ENCODE measurements around the gene RAI1.
A peak's percentile ranks its signal among the peaks of the same experiment; 100 is the strongest.

The RAI1 gene

DNA sequence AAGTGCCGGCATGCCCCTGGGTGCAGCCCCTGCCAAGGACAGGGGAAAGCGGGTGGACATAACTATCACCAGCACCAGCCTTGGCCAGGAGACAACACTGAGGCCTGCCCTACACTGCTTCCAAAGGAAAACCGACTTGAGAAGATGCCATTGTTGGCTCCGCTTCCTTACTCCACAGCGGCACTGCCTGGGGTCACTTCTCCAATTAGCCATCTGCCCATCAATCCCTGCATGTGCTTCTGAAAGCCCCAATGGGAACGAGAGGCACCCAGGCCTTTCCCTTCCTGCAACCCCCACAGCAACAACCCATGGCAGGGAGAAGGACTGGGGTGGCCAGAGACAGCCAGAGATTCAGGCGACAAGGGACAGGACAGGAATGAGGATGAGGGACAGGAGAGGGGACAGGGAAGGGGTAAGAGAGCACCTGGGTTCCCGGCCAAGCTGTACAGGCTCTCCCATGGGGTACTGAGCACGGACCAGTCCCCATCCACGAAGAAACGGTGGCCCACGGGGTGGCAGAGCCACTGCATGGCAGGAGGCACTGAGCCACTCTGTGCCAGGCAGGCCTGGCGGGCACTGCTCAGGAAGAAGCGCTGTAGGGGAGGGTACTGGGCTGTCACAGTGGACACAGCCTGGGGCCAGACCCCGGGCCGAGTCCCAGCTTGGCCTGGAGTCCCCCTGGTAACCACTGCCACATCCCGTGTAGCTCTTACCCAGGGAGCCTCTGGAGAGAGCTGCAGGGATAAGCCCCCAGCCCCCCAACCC is 134.4 kb downstream of the RAI1 start:
- no peak for DNase-seq (ENCODE audit: low read depth in 2 of 2)

DNA sequence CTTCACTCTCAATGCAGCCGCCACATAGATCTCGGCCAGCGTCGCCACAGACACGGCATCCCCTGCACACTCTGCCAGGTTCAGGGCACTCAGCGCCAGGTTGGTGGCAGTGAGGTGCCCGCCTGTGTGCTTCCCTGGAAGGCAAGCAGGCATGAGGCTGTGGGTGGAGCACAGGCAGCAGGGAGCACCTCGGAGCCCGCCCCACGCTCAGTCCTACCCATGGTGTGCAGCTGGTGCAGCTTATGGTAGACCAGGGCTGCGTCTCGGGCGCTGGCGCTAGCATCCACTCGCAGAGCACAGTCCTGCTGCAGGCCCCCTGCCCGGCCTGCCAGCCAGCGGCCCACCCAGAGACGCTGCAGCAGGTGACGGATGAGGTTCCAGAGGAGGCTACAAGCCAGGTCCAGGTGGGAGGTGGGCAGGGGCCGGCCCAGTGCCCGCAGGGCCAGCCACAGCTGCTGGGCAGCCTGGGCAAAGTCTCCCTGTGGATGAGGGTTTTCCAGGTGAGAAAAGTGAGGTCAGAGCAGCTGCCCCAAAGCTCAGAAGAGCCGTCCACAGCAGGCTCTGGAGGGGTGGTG is 135.1 kb downstream of the RAI1 start:
- no peak for DNase-seq (ENCODE audit: low read depth in 2 of 2)

DNA sequence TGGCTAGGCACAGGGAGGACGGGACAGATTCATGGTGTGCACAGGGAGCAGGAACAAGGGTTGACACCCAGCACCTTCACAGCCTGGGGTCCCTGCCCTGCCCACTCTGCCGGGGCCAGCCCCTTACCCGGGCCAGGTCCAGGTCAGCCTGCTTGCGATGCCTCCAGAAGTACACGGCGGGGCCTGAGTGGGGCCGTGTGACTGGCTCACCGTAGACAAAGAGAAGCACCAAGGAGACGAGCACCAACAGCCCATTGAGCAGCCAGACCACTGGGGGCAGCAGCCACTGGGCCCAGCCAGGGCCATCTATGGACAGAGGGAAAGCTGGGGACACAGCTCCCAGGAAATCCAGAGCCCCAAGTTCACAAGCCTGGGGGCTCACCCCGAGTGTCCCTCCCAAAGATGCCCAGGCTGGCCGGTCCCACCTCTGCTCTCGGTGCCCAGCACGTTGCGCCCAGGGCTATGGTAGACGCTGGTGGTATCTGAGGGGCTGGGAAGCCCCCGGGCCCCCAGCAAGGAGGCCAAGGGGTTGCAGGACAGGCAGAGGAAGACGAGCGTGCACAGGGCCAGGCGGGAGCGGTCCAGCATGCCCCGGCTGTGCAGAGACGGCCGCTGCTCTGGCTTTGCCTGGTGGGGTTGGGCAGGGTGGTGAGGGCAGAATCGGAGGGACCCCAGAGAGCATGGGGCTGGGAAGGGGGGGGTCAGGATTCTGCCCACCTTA is 135.7 kb downstream of the RAI1 start:
- no peak for DNase-seq (ENCODE audit: low read depth in 2 of 2)

DNA sequence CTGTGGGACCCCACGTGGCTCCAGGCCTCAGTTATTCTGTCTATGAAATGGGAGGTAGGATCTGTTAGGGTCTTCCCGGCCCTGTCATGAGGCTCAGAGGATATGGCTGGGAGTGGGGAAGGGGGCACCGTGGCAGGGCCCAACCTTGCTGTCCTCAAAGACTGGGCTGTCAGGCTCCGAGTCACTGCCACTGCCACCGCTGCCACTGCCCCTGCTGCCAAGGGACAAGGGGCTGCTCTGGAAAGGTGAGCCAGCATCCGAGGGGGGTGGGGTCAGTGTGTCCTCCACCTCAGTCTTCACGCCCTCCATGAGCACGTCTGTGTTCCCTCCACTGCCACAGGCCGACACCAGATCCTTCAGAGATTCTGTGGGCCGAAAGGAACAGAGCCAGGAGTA is 136.3 kb downstream of the RAI1 start:
- no peak for DNase-seq (ENCODE audit: low read depth in 2 of 2)

DNA sequence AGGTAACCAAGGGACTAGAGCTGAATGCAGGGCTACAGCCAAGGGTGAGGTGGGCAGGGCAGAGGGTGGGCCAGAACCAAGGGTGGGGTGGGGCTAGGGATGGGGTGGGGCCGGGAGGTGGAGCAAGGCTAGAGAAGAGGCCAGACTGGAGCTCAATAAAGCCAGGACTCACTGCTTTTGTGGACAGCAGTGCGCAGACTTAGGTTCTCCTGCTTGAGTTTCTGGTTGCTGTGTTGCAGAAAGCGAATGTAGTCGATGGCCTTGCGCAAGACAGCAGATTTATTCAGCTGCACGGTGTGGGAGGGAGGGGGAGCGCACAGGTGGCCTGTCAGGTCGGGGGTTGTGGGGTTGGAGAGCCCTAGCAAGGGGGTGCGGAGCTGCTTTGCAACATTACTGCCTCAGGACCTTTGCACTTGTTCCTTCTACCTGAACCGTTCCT is 136.8 kb downstream of the RAI1 start:
- DNase-seq (ENCODE audit: low read depth in 2 of 2) = no peak

DNA sequence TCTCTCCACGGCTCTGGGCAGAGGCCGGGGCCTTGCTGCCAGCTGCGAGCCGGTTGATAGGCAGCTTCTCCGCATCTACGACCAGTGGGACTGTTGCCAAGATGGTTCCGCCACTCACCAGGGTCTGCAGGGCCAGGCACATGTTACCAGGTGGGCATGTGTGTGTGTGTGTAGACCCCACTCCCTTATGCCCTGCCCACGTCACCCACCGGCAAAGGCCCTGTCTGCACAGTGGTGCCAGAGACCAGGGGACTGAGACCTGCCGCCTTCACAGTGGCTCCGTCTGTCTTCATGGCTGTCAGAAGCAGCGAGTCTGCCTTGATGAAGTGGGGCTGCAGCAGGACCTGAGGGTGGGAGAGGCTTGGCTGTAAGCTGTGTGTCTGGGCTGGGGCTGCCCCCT is 137.9 kb downstream of the RAI1 start:
- no peak for DNase-seq (ENCODE audit: low read depth in 2 of 2)

DNA sequence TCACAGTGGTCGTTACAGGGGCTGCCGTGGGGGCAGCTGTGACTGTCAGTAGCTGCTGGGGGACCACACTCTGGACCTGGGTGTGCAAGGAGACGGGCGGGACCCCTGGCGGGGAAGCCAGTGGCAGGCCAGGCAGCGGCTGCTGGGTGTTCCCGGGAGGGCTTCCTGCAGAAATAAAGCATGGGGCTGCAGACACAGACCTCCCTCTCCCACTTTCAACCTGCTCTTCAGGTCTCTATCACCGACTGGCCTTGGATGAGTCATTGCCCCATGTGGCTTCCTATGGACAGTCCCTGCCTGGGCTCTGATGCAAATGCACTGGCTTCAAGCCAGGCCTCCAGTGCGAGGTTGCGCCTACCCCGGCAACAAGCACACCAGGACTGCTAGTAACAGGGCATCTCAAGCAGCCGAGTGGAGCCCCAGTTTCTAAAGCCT is 138.3 kb downstream of the RAI1 start:
- DNase-seq (ENCODE audit: low read depth in 2 of 2) = peak in 1 of 2 donors; percentile 40

DNA sequence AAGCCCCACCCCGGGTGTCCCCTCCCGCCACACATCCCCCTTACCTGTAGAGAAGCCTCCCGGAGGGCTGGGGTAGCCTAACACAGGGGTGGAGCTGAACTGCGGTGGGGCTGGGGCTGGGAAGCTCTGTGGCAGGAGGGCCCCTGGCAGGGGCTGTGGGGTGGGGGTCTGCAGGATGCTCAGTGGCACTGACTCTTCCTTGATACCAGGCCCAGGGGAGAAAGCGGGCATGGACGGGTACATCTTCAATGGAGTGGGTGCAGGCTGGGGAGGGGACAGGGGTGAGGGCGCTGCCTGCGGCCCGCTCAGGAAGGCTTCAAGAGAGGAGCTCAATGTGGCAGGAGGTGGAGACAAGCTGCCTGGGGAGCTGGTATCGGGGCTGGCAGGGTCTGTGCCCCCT is 138.8 kb downstream of the RAI1 start:
- DNase-seq (ENCODE audit: low read depth in 2 of 2) = no peak

DNA sequence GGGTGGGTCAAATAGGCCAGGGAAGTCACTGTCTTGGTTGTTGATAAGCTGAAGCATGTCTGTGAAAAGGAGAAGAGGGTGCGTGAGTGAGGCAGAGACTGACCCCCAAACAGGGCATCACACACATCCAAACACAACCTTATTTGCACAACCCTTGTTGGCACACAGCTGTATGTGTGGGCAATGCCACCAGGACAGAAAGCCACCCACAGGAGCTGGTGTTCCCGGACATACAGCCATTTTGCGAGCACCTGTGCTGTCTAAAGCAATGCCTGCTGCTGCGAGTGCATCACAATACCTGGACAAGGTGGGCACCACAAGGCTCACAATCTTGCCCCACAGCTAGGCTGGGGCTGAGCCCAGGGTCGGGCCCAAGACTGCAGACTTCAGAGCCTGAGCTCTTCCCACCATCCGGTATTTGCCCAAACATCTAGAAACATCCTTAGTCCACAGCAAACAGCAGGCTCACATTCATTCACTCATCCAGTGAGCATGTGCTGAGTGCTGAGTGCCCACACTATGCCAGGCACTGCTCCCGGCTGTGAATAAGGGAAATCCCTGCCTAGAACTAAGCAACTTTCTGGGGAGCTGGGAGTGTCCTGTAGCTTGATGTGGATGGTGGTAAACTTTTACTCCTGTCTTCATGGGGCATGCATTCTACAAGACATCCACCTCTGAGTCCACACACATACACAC is 139.4 kb downstream of the RAI1 start:
- DNase-seq (ENCODE audit: low read depth in 2 of 2) = no peak

DNA sequence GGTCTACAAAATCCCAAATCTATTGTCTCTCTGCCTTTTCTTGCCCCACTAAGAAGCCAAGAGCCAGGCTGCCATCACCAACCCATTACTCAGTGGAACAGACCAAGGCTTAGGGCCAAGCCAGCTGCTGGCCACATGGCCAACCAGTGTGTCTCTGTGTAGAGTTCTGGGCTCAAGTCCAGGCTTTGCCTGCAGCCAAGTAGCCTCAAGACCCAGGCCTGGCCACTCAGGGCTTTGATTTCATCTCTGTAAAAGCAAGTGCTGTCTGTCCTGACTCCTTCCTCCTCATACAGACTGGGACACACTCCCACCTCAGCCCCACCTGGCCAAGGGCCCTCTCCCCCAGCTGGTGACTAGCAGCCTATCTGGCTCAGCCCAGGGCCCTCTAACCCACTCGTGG is 140.9 kb downstream of the RAI1 start:
- DNase-seq (ENCODE audit: low read depth in 2 of 2) = no peak

DNA sequence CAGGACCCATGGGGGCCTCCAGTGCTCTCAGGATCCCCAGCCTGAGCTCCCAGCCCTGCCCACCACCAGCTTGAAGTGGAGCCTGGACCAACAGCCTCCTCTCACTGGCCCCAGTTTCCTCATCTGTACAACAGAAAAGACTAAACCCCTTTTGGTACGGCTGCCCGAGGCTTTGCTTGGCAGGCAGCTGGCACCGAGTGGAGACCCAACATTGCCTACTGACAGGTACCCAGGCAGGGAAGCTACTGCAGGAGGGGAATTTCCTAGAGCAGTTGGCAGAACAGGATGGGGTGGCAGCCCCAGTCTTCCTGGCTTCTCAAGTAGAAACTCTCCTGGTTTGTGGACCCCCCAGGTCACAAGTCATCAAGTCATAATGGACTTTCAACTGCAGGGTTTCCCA is 141.4 kb downstream of the RAI1 start:
- no peak for DNase-seq (ENCODE audit: low read depth in 2 of 2)

DNA sequence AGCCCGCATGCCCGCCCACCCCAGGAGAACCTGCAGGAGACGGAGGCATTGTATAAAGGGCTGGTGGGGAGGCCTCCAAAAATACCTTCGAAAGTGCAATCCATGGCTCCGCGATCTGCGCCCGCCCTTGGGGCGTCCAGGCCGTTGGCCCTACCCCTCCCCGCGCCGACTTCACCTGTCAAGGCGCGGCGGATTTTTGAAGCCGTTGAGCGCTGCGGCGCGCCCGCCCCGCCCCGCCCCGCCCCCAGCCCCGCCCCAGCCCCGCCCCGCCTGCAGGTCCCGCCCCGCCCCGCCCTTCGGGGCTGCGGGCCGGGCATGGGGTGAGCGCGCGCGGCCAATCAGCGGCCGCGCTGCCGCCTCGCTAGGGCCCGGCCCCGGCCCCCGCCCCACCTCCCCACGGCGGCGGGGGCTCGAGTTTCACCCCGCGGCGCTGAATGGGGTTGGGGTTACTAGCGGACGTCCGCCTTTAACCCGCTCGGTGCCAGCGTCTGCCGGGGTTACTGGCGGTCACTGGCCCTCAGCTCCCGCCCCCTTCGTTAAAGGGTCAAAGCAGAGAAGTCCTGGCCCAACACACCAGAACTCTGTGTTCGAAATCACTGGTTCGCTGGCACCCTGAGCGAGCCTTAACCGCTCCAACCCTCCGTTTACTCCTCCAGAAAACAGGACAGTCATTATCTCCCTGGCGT is 142.3 kb downstream of the RAI1 start:
- peak; percentile 45 to 54 for DNase-seq (ENCODE audit: low read depth in 2 of 2)

DNA sequence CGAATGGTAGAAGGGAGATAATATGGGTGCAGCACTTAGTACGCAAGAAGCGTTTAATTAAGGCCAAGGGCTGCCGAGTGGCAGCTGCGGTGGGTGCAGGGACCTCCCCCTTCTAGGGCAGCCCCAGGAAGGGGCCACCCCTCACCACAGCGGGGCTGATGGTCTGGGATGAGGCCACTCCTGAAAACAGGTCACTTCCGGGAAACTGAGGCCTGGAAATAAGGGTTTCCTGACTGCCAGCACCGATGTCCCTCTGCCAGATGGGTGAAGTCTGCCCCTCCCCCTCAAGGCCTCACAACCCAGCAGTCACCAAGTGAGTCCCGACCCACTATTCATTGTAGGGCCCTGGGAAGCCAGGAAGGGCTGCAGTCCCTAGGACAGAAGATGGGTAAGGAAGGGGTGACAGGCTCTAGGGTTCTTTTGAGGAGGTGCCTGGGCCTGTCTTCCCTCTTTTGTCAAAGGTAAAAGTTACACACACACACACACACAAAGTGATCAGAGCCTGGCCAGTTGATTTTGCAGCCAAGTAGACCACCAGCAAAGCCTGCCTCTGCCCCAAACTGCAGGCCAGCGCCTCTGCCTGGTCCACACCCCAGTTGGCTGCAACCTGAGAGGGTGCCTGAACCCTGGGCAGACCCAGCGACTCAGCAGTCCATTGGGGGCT is 143.0 kb downstream of the RAI1 start:
- DNase-seq (ENCODE audit: low read depth in 2 of 2) = no peak

DNA sequence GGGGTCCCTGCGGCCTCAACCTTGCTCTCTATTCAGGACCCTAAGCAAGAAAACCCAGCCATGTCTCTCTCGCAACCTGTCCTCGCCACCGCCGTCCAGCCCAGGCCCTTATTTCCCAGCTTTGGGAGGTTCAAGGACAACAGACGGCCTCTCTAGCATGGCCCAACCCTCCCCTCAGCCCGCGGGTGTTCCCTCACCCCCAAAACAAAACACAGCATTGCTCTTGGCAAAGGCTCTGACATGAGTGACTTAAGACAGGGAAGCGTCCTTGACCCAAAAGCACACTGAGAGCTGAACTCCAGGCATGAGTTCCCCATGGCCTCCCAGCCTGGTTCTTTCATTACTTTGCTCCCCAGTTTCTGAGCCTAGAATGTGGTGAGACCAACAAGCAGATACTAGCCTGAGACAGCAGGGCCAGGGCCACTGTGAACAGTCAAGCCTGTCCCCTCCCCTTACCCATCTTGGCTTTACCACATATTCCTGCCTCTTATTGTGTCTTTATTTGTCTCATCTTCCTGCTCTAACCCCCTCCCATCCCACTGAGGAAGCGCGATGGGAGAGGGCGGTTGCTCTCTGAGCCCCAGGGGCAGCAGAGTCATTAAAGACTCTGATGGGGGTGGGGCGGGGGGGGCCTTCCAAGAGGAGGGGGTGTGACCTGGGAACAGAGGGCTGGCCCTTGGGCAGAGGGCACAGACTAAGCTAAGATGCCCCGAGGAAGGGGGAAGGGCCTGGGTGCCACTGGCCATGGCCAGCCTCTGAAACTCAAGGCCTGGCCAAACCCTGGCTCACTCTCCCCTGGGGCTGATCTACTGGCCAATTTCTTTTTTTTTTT is 143.7 kb downstream of the RAI1 start:
- no peak for DNase-seq (ENCODE audit: low read depth in 2 of 2)

DNA sequence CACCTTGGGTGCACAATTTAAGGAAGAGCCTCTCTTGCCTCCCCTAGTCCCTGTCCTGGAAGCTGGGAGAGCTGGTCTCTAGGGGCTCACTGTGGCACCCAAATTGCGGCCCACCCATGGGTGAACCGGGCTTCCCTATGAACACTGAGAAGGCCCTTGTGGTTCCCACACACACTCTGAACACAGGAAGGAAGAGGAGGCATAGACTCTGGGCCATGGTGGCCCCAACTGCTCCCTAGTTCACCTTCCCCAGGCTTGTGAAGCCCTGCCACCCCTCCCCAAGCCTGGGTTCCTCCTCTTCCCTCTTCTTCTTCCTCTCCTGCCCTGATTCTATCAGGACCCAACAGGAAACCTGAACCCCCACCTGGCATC is 145.1 kb downstream of the RAI1 start:
- no peak for DNase-seq (ENCODE audit: low read depth in 2 of 2)

DNA sequence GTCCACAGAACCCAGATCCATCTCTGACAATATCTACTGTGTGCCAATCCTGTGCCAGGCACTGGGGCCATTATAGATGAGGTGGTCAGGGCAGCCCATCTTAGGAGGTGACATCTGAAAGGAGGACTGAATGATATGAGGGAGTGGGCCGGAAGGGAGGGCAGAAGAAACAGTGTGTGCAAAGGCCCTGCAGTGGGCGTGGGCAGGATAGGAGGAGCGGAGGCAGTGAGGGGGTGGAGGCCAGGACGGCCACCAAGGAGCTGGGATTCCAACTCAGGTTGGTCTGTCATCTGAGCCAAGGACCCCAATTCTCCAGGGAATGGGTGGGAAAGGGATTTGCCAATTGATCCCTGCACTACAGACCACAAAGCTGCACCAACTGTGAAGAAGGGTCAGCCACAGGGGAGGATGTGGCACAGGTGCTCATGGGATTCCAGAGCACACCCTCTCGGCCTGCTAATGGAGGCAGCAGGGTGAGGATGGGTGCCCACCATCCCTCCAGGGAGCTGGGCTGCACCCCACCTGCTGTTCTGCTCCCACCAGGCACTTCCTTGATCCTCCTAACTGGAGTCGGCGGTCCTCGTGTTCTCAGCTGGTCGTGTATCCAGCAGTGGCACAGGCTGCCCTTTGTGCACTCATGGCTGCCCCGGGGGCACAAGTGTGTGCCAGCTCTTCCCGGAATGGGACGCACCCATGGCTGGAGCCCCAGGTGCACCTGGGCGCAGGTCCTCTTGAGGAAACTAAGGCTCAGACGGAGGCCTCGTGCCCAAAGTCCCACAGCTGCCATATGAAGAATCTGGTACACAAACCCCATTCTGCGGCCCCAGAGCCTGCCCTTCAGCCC is 145.9 kb downstream of the RAI1 start:
- no peak for DNase-seq (ENCODE audit: low read depth in 2 of 2)

DNA sequence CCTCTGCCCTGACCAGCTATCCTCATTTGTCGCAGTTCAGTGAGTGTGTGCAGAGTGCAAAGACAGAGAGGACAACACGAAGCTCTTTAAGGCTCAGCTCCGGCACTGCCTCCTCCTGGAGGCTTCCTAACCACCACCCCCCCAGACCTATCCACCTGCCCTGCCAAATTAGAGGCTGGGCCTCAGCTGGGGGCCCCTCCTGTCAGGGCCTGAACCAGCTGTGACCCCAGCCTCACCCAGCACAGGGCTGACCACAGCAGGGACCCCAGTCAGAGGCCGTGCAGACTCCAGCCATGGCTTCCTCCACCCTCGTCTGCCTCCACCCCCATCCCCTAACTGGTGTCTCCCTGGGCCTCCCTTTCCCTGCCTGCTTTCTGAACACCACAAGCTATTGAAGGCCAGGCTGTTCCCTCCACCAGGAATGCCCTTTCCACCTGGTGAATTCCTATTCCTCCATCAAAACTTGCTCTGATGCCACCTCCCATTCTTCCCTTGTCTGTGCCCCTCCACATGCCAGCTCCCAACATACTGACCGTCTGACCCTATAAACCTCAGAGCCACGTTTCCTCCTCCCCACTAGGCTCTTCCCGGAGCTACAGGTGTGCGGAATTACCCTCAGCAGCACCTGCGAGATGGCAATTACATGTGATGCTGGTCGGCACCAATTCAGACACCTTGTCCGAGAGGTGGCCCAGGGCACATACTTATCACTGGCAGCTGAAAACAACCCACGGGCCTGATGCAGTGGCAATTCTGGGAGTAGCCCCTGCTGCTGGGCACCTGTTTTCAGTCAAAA is 146.8 kb downstream of the RAI1 start:
- no peak for DNase-seq (ENCODE audit: low read depth in 2 of 2)

DNA sequence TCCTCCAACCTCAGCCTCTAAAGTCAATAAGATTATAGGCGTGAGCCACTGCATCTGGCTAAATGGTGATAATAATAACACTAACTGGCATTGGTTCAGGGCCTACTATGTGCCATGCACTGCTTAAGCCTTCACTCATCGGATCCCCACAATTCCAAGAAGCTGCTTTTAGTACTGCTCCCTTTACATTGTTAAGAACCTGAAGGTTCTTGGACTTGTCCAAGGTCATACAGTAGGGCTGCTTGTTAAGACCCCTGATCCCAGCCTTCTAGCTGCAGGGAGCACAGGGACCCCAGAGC is 149.0 kb downstream of the RAI1 start:
- no peak for DNase-seq (ENCODE audit: low read depth in 2 of 2)

DNA sequence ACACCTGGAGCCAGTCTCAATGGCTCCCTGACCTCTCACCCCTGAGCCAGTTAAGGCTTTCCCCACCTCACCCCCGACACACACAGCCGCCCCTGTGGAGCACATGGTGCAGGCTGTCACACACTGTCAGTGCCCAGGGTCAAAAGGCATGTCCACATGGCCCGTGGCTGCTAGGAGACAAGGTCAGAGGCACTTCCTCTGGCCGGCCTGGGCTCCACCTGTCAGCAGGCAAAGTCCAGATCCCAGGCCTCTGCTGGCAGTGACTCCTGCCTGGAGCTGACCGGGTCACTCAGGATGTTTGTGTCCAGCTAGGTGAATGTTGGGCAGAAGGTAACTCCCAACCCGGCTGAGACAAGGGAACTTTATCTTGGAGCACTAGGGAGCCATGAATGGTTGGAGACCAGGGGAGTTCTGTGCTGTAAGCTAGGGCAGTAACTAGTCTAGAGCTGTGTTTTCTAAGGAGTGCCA is 149.5 kb downstream of the RAI1 start:
- no peak for DNase-seq (ENCODE audit: low read depth in 2 of 2)

All from stimulated activated CD8-positive, alpha-beta memory T cell treated with anti-CD3 and anti-CD28 coated beads, Interleukin-2, amount 100 ng/mL, for 1 hour (primary cell).